ENCODE measurements around the gene ASB3.

GRCh38 chr2:53725662-53726061, 61.1 kb downstream of the ASB3 start:
- TF ChIP-seq EZH2 (IDR thresholded peaks at IDR 0.05; ENCODE audit: low read length, unreplicated experiment) (no peak), CTCF (conservative IDR thresholded peaks at IDR 0.05; ENCODE audit: low read depth, low read length) (no peak)

Data from PC-3 (cell line).